ENCODE data around the gene FRMD5. TPM values are rescaled to one million over a fixed set of nuclear protein-coding genes. Genes with fewer than 3 reads are reported as not detected.

The FRMD5 gene
- total RNA-seq, 1 donor from 2014 or later, result 5.1 TPM

DNA sequence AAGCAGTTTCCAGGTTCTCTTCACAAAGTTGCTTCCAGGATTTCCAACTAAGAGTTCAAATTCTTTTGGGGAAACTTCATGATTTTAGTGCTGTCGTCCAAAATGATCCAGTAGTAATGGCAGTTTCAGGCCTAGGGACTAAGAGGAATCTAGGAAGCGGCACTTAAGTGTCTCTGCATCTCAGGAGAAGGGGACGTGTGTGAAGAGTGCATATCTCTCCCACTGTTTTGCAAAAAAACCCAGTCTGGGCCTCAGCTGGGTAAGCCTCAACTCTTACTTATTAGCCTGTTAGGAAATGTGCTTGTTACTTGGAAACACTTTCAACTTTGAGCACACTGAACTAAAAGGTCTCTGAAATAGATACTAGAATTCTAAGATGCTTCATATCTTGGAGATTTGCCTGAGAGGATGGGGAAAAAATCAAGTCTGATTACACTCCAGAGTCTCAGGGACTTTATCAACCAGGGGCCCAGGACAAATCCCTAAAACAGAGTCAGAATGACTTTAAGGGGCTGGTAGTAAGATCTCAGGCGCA is 286.5 kb downstream of the FRMD5 start:
- DNase-seq (ENCODE audit: extremely low read depth, low read depth, low spot score), result no peak

GRCh38 chr15:43905755-43906154 is 289.3 kb downstream of the FRMD5 start:
- no peak for DNase-seq (ENCODE audit: extremely low read depth, low read depth, low spot score)

DNA sequence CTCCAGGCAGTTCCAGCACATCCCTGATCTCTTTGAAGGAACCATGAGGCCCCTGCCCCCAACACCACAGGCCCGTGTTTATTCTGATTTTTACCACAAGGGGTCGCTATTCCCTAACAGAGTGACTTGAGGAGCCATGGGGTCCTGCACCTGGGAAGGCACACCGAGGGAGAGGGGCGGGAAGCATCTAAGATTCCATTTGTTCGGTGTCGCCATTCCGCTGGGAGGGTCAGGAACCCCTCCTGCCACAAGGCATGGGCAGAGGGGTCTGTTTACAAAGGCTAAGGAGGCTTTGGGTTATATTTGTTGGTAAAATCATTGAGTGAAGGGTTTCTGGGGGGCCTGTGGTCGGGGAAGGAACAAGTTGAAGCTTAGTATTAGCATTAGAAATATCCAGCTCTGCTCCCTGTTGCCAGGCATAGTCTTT is 291.2 kb downstream of the FRMD5 start:
- DNase-seq (ENCODE audit: extremely low read depth, low read depth, low spot score), result no peak

- no peak for DNase-seq (ENCODE audit: extremely low read depth, low read depth, low spot score)
These were observed 293.6 kb downstream of the FRMD5 start for GRCh38 chr15:43901495-43901894.

DNA sequence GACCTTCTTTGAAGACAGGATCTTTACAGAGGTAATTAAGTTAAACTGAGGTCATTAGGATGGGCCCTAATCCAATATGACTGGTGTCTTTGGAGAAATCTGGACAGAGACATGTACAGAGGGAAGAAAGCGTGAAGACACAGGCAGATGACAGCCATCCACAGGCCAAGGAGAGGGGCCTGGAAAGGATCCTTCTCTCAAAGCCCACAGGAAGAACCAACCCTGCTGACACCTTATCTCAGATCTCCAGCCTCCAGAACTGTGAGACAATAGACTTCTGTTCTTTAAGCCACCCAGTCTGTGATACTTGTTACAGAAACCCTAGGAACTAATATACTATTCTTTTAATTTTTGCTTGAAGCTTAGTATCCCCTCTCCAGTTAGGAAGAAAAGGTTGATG is 294.1 kb downstream of the FRMD5 start:
- DNase-seq (ENCODE audit: extremely low read depth, low read depth, low spot score), result no peak

- DNase-seq (ENCODE audit: extremely low read depth, low read depth, low spot score), result no peak
These were observed 295.1 kb downstream of the FRMD5 start for GRCh38 chr15:43899928-43900327.

GRCh38 chr15:43898891-43899290 is 296.2 kb downstream of the FRMD5 start:
- no peak for DNase-seq (ENCODE audit: extremely low read depth, low read depth, low spot score)

DNA sequence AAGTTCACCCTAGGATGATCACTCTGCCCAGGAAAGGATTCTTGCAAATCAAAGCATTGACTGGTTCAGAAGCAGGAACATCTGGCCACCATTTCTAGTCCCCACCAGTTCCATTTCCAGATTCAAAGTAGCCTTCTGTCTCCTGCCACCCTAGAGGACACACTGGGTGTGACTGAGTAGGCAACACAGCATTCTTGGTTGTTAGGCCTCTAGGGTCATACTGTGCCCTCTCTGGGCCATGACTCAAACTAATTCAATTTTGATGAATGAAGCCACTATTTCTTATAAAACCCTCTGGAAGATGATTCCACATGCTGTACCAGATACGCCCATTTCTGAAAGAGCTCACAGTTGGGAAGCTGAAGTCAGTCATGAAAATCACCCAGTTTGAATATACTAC is 298.5 kb downstream of the FRMD5 start:
- DNase-seq (ENCODE audit: extremely low read depth, low read depth, low spot score), result no peak

DNA sequence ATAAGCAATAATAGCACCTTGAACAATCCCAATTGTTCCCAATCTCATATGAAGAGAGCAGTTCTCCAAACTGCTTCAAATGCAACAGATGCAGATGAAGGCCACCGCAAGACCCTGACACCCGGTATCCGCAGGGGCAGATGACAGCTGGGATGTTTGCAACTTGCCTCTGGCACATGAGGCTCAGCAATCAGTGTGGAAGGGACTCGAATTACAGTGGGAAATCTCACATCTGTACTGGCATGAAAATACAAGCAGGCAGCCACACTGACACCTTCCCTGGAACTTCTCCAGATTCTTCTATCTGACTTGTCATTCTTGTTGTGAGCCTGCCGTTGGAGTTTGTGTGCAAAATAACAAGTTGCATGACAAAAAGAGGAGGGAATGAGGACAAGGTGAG is 299.5 kb downstream of the FRMD5 start:
- no peak for DNase-seq (ENCODE audit: extremely low read depth, low read depth, low spot score)

DNA sequence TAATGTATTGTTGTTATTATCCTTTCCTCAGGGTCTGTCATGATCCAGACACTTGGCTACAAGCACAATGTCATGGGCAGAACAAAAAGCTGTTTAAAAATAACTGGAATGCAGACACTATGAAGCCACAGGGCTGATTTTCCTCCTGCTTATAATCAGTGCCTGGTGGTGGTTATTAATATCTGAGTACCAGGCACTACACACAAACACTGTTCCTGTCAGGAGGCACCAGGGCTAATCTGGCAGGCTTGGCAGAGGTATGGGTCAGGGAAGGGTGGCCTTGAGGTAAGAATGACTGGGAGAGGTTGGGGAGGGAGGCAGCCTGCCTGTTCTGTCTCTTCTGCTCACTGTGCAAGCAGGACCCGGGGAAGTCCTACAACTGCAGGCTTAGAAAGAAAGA is 301.1 kb downstream of the FRMD5 start:
- DNase-seq (ENCODE audit: extremely low read depth, low read depth, low spot score), result no peak

- no peak for DNase-seq (ENCODE audit: extremely low read depth, low read depth, low spot score)
These were observed 306.0 kb downstream of the FRMD5 start for GRCh38 chr15:43889042-43889441.

GRCh38 chr15:43887901-43888300 is 307.2 kb downstream of the FRMD5 start:
- no peak for DNase-seq (ENCODE audit: extremely low read depth, low read depth, low spot score)

DNA sequence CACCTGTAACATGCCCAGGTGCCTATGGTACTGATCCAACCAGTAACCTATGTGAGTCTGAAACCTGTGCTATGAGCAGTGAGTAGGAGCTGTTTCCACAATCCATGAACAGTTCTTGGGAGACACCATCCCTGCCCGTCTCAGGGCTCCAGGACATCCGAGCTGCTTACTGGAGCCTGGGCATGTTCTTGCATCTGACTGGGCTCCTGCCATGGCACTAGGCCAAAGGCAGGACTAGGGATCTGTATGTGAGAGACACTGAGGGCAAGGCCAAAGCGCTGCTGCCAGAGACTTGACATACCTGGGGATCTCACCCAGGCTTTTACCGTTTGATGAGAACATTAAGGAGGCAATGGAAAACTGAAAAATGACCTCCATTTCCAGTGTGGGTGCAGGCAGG is 308.5 kb downstream of the FRMD5 start:
- DNase-seq (ENCODE audit: extremely low read depth, low read depth, low spot score), result no peak

GRCh38 chr15:43883571-43883970 is 311.5 kb downstream of the FRMD5 start:
- DNase-seq (ENCODE audit: extremely low read depth, low read depth, low spot score), result no peak

DNA sequence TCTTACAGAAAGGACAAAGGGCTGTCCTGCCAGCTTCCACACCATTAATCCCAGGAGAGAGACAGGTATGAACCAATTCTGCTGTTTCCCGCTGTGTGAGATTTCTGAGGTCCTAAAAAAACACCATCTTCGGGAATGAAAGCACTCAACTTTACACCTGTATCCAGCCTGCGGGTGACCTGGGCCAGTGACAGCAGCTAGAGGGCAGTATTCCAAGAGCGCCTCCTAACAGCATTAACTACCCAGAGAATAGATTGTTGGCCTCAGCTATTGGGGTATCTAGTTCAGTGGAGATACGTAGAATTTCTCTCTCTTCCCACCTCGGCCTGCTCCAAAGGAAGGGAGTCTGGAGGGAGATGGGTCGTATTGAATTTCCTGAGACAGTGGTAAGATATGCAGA is 313.1 kb downstream of the FRMD5 start:
- DNase-seq (ENCODE audit: extremely low read depth, low read depth, low spot score), result no peak

- DNase-seq (ENCODE audit: extremely low read depth, low read depth, low spot score), result no peak
These were observed 313.8 kb downstream of the FRMD5 start for GRCh38 chr15:43881245-43881644.

GRCh38 chr15:43880406-43881194 is 314.5 kb downstream of the FRMD5 start:
- no peak for DNase-seq (ENCODE audit: extremely low read depth, low read depth, low spot score)

DNA sequence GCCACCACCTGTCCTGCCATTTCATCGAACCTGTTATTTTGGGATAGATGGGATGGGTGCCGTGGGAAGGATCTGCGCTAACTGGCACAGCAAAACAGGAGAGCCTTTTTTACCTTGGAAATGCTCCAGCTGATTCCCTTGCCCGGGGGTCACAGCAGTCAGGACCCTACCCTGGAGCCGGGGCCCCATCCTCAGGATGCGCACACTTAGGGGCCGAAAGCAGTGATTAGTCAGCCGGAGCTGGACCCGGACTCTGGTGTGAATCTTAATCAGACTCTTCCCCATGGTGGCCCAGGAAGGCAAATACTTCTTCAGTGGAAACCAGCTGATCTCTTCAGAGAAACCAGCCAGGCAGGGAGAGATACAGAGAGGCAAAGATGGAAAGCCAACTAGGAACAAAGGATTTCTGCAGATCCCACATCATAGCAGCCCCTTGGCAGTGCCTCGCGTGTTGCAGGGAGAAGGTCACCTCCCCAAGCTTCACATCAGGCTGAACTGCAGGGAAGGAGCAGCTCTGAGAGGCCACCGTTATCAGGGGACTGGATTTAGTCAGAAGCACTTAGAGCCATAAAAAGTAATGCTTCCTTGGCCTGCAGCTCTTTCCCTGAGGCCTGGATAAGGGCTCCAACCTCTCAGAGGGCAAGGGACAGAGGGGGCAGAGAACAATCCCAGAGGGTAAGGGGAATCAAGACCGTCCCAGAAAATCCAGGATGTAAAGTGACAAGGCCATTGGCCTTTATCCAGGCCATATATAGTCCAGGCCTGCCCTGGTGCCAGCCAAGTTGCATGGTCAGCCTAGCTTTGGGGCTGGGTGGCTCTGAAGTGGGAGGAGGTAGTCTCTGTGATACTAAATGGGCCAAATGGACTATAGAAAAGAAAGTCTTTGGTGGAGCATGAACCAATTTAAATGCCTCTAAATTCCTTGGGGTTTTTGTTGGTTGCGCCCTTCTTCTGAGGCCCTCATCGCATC is 315.4 kb downstream of the FRMD5 start:
- no peak for DNase-seq (ENCODE audit: extremely low read depth, low read depth, low spot score)

GRCh38 chr15:43878446-43878845 is 316.6 kb downstream of the FRMD5 start:
- DNase-seq (ENCODE audit: extremely low read depth, low read depth, low spot score), result no peak

DNA sequence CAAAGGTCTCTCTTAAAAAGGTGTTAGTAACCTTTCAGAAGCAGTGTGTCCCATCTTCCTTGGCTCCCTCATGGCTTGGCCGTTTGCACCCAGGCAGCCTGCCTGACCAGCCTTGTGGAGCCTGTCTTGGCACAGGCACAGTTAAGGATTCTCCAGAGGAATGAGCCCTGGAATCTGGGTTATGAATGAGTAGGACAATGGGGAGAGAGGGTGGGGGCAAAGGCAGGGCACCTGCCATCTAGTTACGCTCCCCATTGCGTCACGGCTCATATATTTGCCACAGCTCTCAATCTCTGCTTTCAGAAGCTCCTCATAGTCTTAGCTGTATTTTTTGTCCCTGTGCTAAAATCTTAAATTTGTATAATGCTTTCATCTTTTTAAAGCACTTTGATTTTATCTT is 317.7 kb downstream of the FRMD5 start:
- no peak for DNase-seq (ENCODE audit: extremely low read depth, low read depth, low spot score)

DNA sequence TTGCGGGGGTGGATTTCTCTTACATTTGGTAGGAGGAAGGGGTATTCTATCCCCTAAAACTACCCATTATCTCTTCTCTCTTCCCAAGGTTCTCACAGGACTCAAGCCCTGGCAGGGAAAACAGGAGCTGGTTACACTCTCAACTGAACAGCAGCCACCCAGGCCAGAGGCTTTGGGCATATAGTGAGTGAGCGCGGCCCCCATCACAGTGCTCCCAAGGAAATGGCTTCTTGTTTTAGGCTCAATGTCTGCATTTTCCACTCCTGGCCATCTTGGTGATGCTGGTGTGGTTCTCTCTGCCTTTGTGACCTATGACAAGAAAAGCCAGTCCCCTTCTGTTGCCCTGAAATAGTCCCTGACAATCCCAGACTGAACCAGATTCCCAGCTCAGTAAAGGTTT is 318.2 kb downstream of the FRMD5 start:
- DNase-seq (ENCODE audit: extremely low read depth, low read depth, low spot score), result no peak

DNA sequence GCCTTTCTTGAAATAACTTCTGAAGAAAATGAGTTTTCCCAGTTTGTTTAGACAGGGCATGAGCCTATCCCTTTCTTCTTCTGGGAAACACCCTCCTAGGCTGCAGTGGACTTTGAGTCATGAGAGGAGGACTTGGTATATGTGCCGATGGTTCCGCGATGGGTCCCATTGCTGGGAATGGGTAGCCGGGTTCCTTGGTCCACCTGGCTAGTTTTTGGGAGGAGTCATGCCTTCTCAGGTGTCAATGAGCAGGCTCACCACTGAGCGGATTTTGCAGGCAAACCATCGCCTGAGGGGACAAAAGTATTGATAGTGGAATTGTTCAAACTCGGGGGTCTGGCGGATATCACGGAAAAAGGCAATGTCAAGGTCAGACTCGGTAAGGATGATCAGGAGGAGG is 321.4 kb downstream of the FRMD5 start:
- no peak for DNase-seq (ENCODE audit: extremely low read depth, low read depth, low spot score)

Data from glomerular endothelial cell (primary cell).